ENCODE data around the gene COL4A2.

The COL4A2 gene

GRCh38 chr13:110302997-110303396 is 4.1 kb upstream of the COL4A2 start:
- no peak for TF ChIP-seq GATA2 (IDR thresholded peaks at IDR 0.05; ENCODE audit: low read depth, low read length)
- TF ChIP-seq GATA3 (IDR thresholded peaks at IDR 0.05; ENCODE audit: low read depth, low read length), result no peak

- no peak for TF ChIP-seq GATA2 (IDR thresholded peaks at IDR 0.05; ENCODE audit: low read depth, low read length)
- TF ChIP-seq GATA3 (IDR thresholded peaks at IDR 0.05; ENCODE audit: low read depth, low read length), result no peak
Measured at GRCh38 chr13:110303644-110304043, 3.4 kb upstream of the COL4A2 start.

GRCh38 chr13:110304256-110304655 is 2.8 kb upstream of the COL4A2 start:
- no peak for TF ChIP-seq GATA2 (IDR thresholded peaks at IDR 0.05; ENCODE audit: low read depth, low read length)
- TF ChIP-seq GATA3 (IDR thresholded peaks at IDR 0.05; ENCODE audit: low read depth, low read length), result no peak

- TF ChIP-seq GATA2 (IDR thresholded peaks at IDR 0.05; ENCODE audit: low read depth, low read length), result peak; percentile 70
- TF ChIP-seq GATA3 (IDR thresholded peaks at IDR 0.05; ENCODE audit: low read depth, low read length), result no peak; the same call in 1 of the 2 replicates
Measured at GRCh38 chr13:110305001-110305400, 2.1 kb upstream of the COL4A2 start.

GRCh38 chr13:110305544-110305943 is 1.5 kb upstream of the COL4A2 start:
- no peak for TF ChIP-seq GATA2 (IDR thresholded peaks at IDR 0.05; ENCODE audit: low read depth, low read length)
- no peak for TF ChIP-seq GATA3 (IDR thresholded peaks at IDR 0.05; ENCODE audit: low read depth, low read length)

GRCh38 chr13:110305949-110306339 is 1.1 kb upstream of the COL4A2 start:
- TF ChIP-seq GATA3 (IDR thresholded peaks at IDR 0.05; ENCODE audit: low read depth, low read length) (no peak), GATA2 (IDR thresholded peaks at IDR 0.05; ENCODE audit: low read depth, low read length) (no peak)

GRCh38 chr13:110306340-110306959 is 634 bp upstream of the COL4A2 start:
- no peak for TF ChIP-seq GATA2 (IDR thresholded peaks at IDR 0.05; ENCODE audit: low read depth, low read length)
- no peak for TF ChIP-seq GATA3 (IDR thresholded peaks at IDR 0.05; ENCODE audit: low read depth, low read length)

GRCh38 chr13:110307767-110308655 is 927 bp downstream of the COL4A2 start:
- TF ChIP-seq GATA2 (IDR thresholded peaks at IDR 0.05; ENCODE audit: low read depth, low read length) (no peak), GATA3 (IDR thresholded peaks at IDR 0.05; ENCODE audit: low read depth, low read length) (no peak)

- TF ChIP-seq GATA2 (IDR thresholded peaks at IDR 0.05; ENCODE audit: low read depth, low read length) (no peak), GATA3 (IDR thresholded peaks at IDR 0.05; ENCODE audit: low read depth, low read length) (no peak)
Measured at GRCh38 chr13:110308656-110309359, 1.7 kb downstream of the COL4A2 start.

GRCh38 chr13:110309661-110310524 is 2.8 kb downstream of the COL4A2 start:
- no peak for TF ChIP-seq GATA3 (IDR thresholded peaks at IDR 0.05; ENCODE audit: low read depth, low read length)
- no peak for TF ChIP-seq GATA2 (IDR thresholded peaks at IDR 0.05; ENCODE audit: low read depth, low read length)

- TF ChIP-seq GATA2 (IDR thresholded peaks at IDR 0.05; ENCODE audit: low read depth, low read length) (no peak), GATA3 (IDR thresholded peaks at IDR 0.05; ENCODE audit: low read depth, low read length) (no peak)
Measured at GRCh38 chr13:110310541-110311442, 3.7 kb downstream of the COL4A2 start.

- TF ChIP-seq GATA3 (IDR thresholded peaks at IDR 0.05; ENCODE audit: low read depth, low read length) (no peak), GATA2 (IDR thresholded peaks at IDR 0.05; ENCODE audit: low read depth, low read length) (no peak)
Measured at GRCh38 chr13:110311443-110312338, 4.6 kb downstream of the COL4A2 start.

All from SH-SY5Y (cell line).